Measurements from ENCODE around the gene SLC17A9.
"Not testable (repeated sequence)": the region's sequence is repeated elsewhere in the genome, so short reads cannot be mapped to it uniquely, and the experiment has no call there.

SLC17A9 gene

DNA sequence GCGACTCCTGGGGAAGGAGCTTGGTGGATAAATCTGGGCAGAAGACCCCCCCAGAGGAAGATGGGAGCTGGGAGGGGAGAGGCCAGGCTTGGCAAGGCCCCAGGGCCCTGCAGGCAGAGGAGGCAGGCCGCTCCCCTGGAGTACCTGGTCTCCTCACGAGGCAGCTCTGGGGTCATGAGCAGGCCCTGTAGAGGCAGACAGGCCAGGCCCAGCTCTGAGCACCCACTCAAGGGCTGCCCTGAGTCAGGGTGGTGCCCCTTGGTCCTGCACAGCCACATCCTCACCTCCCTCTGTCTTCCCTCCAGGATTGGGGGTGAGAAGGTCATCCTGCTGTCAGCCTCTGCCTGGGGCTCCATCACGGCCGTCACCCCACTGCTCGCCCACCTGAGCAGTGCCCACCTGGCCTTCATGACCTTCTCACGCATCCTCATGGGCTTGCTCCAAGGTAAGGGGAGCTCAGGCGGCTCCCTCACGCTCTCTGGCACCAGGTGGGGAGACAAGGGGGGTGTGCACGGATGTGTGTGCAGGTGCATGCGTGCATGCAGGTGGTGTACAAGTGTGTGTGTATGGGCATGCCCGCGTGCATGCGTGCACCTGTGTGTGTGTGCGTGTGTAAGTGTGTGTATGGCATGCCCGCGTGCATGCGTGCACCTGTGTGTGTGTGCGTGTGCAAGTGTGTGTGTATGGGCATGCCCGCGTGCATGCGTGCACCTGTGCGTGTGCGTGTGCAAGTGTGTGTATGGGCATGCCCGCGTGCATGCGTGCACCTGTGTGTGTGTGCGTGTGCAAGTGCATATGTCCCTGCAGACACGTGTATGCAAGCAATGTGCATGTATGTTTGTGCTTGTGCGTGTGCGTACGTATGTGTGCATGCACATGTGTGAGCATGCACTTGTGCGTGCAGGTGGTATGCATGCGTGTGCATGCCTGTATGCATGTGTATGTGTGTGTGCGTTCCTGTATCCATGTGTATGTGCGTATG is 4.9 kb downstream of the SLC17A9 start:
- Histone ChIP-seq H3K4me1 (peaks cover 0 to 29% (median 22%) of the 10 kb centered on the region in 4 donors), H3K4me3 (no peak overlapping the region), H3K36me3 (no peaks in the 10 kb centered on the region), H3K9me3 (no peaks in the 10 kb centered on the region), H3K27ac (no peak overlapping the region), H3K27me3 (no peaks in the 10 kb centered on the region)
- intact Hi-C loops (cut with DNase I; ENCODE audit: low total_unique reads) = no loop called here
- TF ChIP-seq, protein P1, sequence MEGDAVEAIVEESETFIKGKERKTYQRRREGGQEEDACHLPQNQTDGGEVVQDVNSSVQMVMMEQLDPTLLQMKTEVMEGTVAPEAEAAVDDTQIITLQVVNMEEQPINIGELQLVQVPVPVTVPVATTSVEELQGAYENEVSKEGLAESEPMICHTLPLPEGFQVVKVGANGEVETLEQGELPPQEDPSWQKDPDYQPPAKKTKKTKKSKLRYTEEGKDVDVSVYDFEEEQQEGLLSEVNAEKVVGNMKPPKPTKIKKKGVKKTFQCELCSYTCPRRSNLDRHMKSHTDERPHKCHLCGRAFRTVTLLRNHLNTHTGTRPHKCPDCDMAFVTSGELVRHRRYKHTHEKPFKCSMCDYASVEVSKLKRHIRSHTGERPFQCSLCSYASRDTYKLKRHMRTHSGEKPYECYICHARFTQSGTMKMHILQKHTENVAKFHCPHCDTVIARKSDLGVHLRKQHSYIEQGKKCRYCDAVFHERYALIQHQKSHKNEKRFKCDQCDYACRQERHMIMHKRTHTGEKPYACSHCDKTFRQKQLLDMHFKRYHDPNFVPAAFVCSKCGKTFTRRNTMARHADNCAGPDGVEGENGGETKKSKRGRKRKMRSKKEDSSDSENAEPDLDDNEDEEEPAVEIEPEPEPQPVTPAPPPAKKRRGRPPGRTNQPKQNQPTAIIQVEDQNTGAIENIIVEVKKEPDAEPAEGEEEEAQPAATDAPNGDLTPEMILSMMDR (IDR thresholded peaks at IDR 0.05) = no peak
- DNase-seq = no peak

DNA sequence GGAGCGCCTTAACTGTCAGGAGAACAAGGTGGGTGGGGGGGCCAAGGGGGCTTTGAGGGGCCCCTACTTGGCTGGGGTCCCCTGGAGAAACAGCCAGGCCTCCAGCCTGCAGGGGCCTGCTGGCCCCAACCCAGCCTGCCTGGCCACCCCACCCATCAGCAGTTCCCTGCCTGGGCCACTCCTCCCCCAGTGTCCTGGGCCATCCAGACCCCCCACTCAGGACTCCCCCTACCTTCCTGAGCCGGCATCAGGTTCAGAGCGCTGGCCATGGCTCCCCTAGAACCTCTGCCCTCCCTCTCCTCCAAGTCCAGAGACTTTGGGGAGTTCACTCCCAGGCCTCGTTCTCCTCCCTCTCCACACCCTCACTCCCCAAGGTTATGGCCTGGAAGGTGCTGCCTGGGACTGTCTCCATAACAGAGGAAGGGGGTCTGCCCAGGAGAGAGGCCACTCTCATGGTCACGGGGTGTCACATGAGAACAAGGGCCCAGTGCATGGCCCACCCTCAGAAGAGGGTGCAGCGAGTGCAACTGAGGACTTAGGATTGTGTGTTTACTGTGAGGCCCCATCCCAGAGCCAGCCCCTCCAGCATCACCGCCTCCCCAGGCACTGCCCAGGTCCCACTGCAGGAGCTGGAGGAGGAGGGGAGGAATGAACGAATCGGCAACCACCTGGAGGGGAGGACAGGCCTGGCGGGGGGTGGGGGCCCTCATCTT is 6.0 kb downstream of the SLC17A9 start:
- Histone ChIP-seq H3K9me3 (no peaks in the 10 kb centered on the region), H3K27me3 (no peaks in the 10 kb centered on the region), H3K4me3 (no peak overlapping the region), H3K27ac (no peak overlapping the region), H3K4me1 (peaks cover 0 to 18% (median 11%) of the 10 kb centered on the region in 4 donors), H3K36me3 (peaks cover 0 to 10% (median 4%) of the 10 kb centered on the region in 3 donors)
- intact Hi-C loops (cut with DNase I; ENCODE audit: low total_unique reads) = no loop called here
- no peak for DNase-seq
- TF ChIP-seq, protein P1 (IDR thresholded peaks at IDR 0.05) = no peak

DNA sequence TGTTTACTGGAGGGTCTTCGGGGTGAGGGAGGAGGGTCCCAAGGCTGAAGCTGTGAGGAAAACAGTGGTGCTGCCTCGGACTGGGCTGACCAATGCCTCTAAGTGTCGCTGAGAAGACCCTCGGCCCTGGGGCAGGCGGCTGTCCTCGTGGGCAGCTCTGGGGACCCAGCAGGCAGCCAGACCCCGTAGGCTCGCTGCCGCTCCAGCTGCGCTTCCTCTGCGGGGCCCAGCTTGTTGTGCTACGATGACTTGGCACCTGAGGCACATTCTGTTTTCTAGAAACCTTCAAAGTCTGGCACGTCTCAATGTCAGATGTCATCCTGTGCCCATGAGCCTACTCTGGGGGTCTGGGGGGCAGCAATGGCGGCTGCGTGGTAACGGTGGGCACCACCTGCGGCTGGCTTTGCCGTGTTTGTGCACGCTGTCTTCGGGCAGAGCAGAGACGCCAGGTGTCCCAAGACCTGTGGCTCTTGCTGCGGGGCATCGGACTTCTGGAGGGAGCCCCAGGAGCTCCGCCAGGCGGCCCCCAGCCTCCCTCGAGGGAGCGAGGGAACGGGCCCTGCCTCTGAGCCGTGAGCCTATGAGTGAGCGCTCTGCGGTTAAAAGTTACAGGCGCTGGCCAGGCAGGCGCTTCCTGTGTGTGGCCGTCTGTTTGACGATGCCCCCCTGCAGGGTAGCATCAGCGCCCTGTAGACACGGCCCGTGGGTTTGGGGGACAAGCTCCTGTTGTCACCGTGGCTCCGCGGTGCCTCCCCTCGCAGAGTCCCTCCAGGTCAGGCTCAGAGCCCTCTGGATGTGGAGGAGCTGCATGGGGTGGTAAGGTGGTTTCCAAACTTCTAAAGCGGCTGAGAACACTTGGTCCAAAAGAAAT is 6.8 kb downstream of the SLC17A9 start:
- peaks cover 0 to 18% (median 7%) of the 10 kb centered on the region in 3 donors for H3K36me3 ChIP-seq
- DNase-seq = no peak
- intact Hi-C loops (cut with DNase I; ENCODE audit: low total_unique reads) = no loop called here
- H3K9me3 ChIP-seq = no peaks in the 10 kb centered on the region
- TF ChIP-seq, protein P1 (IDR thresholded peaks at IDR 0.05) = no peak
- H3K4me1 ChIP-seq = peaks cover 0 to 11% (median 6%) of the 10 kb centered on the region in 4 donors
- no peaks in the 10 kb centered on the region for H3K27me3 ChIP-seq
- H3K4me3 ChIP-seq = no peak overlapping the region
- no peak overlapping the region for H3K27ac ChIP-seq

DNA sequence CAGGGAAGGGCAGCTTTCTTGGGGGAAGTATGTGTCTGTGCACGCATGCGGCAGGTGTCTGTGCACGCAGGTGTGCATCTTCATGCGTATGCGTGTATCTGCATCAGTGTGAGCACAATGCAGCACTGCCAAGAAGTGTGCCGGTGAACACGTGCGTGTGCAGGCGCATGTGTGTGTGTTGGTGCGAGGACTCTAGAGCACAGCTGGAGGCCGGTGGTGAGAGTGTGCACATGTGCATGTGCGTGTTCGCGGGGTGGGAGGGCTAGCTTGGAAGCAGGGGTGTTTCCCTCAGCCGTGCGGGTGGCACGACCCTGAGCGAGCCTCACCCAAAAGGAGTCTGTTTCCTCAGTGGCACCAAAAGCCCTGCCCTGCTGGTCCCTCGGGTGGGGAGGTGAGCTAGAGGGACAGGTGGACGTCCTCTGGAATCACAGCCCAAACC is 7.5 kb downstream of the SLC17A9 start:
- Histone ChIP-seq H3K27me3 (no peaks in the 10 kb centered on the region), H3K27ac (no peak overlapping the region), H3K4me3 (no peak overlapping the region), H3K36me3 (peaks cover 0 to 19% (median 7%) of the 10 kb centered on the region in 3 donors), H3K9me3 (no peaks in the 10 kb centered on the region), H3K4me1 (peaks cover 0 to 6% (median 0%) of the 10 kb centered on the region in 4 donors)
- TF ChIP-seq, protein P1 (IDR thresholded peaks at IDR 0.05) = no peak
- intact Hi-C loops (cut with DNase I; ENCODE audit: low total_unique reads) = no loop called here
- no peak for DNase-seq

DNA sequence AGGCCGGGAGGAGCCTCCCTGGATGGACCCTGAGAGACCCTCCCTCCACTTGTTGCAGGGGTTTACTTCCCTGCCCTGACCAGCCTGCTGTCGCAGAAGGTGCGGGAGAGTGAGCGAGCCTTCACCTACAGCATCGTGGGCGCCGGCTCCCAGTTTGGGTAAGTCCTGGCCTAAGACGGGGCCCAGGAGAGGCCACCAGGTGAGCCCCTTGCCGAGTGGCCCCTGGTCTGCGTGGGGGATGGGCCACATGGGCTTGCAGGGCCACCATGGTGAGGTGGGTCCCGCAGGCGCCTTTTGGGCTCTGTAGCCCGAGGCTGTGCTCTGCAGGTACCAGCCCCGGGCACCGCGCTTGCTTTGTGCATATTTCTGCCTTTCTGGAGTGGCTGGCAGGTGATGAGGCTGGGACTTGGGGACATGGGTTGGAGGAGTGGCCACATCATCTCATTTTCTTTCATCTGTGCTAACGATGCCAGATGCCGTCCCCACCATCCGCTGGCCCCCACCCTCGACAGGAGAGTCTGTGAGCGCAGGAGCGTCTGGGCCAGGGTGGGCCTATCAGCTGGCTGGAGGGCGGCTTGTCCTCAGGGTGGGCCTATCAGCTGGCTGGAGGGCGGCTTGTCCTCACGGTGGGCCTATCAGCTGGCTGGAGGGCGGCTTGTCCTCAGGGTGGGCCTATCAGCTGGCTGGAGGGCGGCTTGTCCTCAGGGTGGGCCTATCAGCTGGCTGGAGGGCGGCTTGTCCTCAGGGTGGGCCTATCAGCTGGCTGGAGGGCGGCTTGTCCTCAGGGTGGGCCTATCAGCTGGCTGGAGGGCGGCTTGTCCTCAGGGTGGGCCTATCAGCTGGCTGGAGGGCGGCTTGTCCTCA is 8.2 kb downstream of the SLC17A9 start:
- H3K9me3 ChIP-seq; intact Hi-C loops (cut with DNase I; ENCODE audit: low total_unique reads); H3K4me1 ChIP-seq; H3K27ac ChIP-seq; H3K4me3 ChIP-seq; H3K27me3 ChIP-seq; DNase-seq: not testable (repeated sequence)
- H3K36me3 ChIP-seq = peaks cover 0 to 19% (median 7%) of the 10 kb centered on the region in 3 donors

Measured in tibial artery (tissue), 4 donors.